DOHH2 (cell line): ENCODE data around the gene PSAP.

Experiments
- H3F3A ChIP-seq: fragments of 200-600 bp; sonication (generic), shearing (Covaris generic); 2 replicates; pipeline ENCODE4 v1.6.0; 2016; ENCODE audit warnings: antibody characterized with exemption, mild to moderate bottlenecking; ENCODE audit not compliant: control insufficient read depth, insufficient read depth
- H3K27ac ChIP-seq: fragments of 200-600 bp; sonication (generic); 2 replicates; pipeline ENCODE4 v1.5.1; 2014; ENCODE audit warnings: low read depth, mild to moderate bottlenecking, low read length, moderate library complexity
- H3K27me3 ChIP-seq: fragments of 200-600 bp; sonication (generic); 2 replicates; pipeline ENCODE4 v1.6.1; 2014; ENCODE audit warnings: mild to moderate bottlenecking, low read length, mixed read lengths; ENCODE audit not compliant: control insufficient read depth
- H3K36me3 ChIP-seq: fragments of 200-600 bp; sonication (generic); 2 replicates; pipeline ENCODE4 v1.6.1; 2014; ENCODE audit warnings: mild to moderate bottlenecking, low read length, moderate library complexity, mixed read lengths; ENCODE audit not compliant: control insufficient read depth
- H3K4me1 ChIP-seq: fragments of 200-600 bp; sonication (generic); 2 replicates; pipeline ENCODE4 v1.6.1; 2014; ENCODE audit warnings: mild to moderate bottlenecking, low read length, mixed read lengths; ENCODE audit not compliant: control insufficient read depth
- H3K4me2 ChIP-seq: fragments of 200-600 bp; sonication (generic); 2 replicates; pipeline ENCODE4 v1.6.0; 2014; ENCODE audit warnings: mild to moderate bottlenecking, low read length, moderate library complexity
- H3K4me3 ChIP-seq: fragments of 200-600 bp; sonication (generic); 2 replicates; pipeline ENCODE4 v1.5.1; 2014; ENCODE audit warnings: mild to moderate bottlenecking, low read length, mixed read lengths
- H3K79me2 ChIP-seq: fragments of 200-600 bp; sonication (generic); 2 replicates; pipeline ENCODE4 v1.6.1; 2014; ENCODE audit warnings: mild to moderate bottlenecking, low read length, mixed read lengths; ENCODE audit not compliant: control insufficient read depth
- H3K9me2 ChIP-seq: fragments of 200-600 bp; sonication (generic); replicated peaks from 2 replicates; pipeline ENCODE4 v1.6.1; 2014; ENCODE audit warnings: mild to moderate bottlenecking, low read length, mixed read lengths; ENCODE audit not compliant: control insufficient read depth
- H3K9me3 ChIP-seq: fragments of 200-600 bp; sonication (generic); 2 replicates; pipeline ENCODE4 v1.6.1; 2014; ENCODE audit warnings: antibody characterized with exemption, low read length, mixed read lengths; ENCODE audit not compliant: control insufficient read depth, insufficient read depth
- H4K20me1 ChIP-seq: fragments of 200-600 bp; sonication (generic); 2 replicates; pipeline ENCODE4 v1.6.0; 2014; ENCODE audit warnings: low read depth, mild to moderate bottlenecking, antibody characterized with exemption, low read length, moderate library complexity; ENCODE audit not compliant: control insufficient read depth, insufficient read depth
- CTCF ChIP-seq: fragments of 200-600 bp; sonication (generic); IDR thresholded peaks from one replicate; pipeline ENCODE4 v1.5.1; 2014; ENCODE audit warnings: antibody characterized with exemption, mild to moderate bottlenecking, low read depth, low read length; ENCODE audit not compliant: poor library complexity, severe bottlenecking
- EZH2phosphoT487 ChIP-seq: fragments of 200-600 bp; sonication (generic); IDR thresholded peaks from 2 replicates; pipeline ENCODE4 v1.6.1; 2017; ENCODE audit warnings: borderline replicate concordance, mild to moderate bottlenecking, antibody characterized with exemption, low read length, moderate library complexity, mixed read lengths

PSAP gene

GRCh38 chr10:71893920-71894319 is 42.9 kb upstream of the PSAP start:
- TF ChIP-seq CTCF, result no peak
- no peak for TF ChIP-seq EZH2phosphoT487
- no peaks in the 10 kb centered on the region for H3K9me3 ChIP-seq

GRCh38 chr10:71893258-71893815 is 42.3 kb upstream of the PSAP start:
- H3K9me2 ChIP-seq, result no peaks in the 10 kb centered on the region
- H3K4me2 ChIP-seq, result no peak overlapping the region
- H3K79me2 ChIP-seq, result no peaks in the 10 kb centered on the region
- peaks cover 13% of the 10 kb centered on the region for H3K4me1 ChIP-seq
- TF ChIP-seq EZH2phosphoT487 (no peak), CTCF (no peak)
- H3K9me3 ChIP-seq, result no peaks in the 10 kb centered on the region
- H4K20me1 ChIP-seq, result peaks cover 12% of the 10 kb centered on the region; the same call in 1 of the 2 replicates
- H3K27me3 ChIP-seq, result peaks cover 55% of the 10 kb centered on the region
- H3K4me3 ChIP-seq, result no peak overlapping the region
- peaks cover 6% of the 10 kb centered on the region for H3F3A ChIP-seq
- H3K27ac ChIP-seq, result no peak overlapping the region
- no peaks in the 10 kb centered on the region for H3K36me3 ChIP-seq

More at GRCh38 chr10:71893920-71894319, 42.9 kb upstream of the PSAP start:
- Histone ChIP-seq H3K36me3 (no peaks in the 10 kb centered on the region), H3K4me2 (no peak overlapping the region), H3K9me2 (no peaks in the 10 kb centered on the region), H4K20me1 (peaks cover 12% of the 10 kb centered on the region; the same call in 1 of the 2 replicates), H3F3A (0 out of 2 replicates have a peak, but pooled peaks cover 2% of the 10 kb centered on the region), H3K27ac (no peak overlapping the region), H3K4me1 (peaks cover 7% of the 10 kb centered on the region), H3K4me3 (no peak overlapping the region), H3K27me3 (peaks cover 55% of the 10 kb centered on the region), H3K79me2 (no peaks in the 10 kb centered on the region)

- Histone ChIP-seq H3K9me3 (no peaks in the 10 kb centered on the region), H3K79me2 (no peaks in the 10 kb centered on the region), H3K4me2 (no peak overlapping the region), H3K27ac (no peak overlapping the region), H4K20me1 (peaks cover 15% of the 10 kb centered on the region), H3K9me2 (no peaks in the 10 kb centered on the region), H3K36me3 (no peaks in the 10 kb centered on the region), H3K4me3 (no peak overlapping the region), H3K27me3 (peaks cover 57% of the 10 kb centered on the region), H3K4me1 (peaks cover 20% of the 10 kb centered on the region), H3F3A (peaks cover 9% of the 10 kb centered on the region)
- no peak for TF ChIP-seq CTCF
- TF ChIP-seq EZH2phosphoT487, result no peak
These were observed 40.4 kb upstream of the PSAP start for GRCh38 chr10:71891437-71891836.
